Measurements from ENCODE around the gene TBC1D16. TPM values are rescaled to one million over a fixed set of nuclear protein-coding genes. Genes with fewer than 3 reads are reported as not detected.

Gene TBC1D16
- total RNA-seq, result 1 to 10 TPM; 2.6 to 3.1 TPM
- polyA plus RNA-seq, result under 1 TPM; 0.48 to 0.89 (median 0.50) TPM
- total RNA-seq, result 4.5 to 22.0 (median 11.7) reads per million in 6 experiments

- Mint-ChIP-seq H3K9me3 (no peaks in the 10 kb centered on the region), H3K36me3 (no peaks in the 10 kb centered on the region), H3K4me1 (peaks cover 5 to 23% (median 11%) of the 10 kb centered on the region in 4 donors), H3K27ac (peak within 1 kb of the TSS; percentile 66 to 97 (median 95)), H3K4me3 (peak within 1 kb of the TSS; percentile 83 to 97 (median 88)), H3K27me3 (peaks cover 0 to 8% (median 0%) of the 10 kb centered on the region in 5 donors)
- ATAC-seq, result no peak
- DNase-seq, result peak in 1 of 10 donors; percentile 67
- POLR2A ChIA-PET, result no interaction called here
Measured at GRCh38 chr17:80035687-80035936, at the start of gene TBC1D16. TBC1D16 (minus strand) TSS chr17:80035872; CDS start chr17:80013547, 22,325 bp downstream.

- Mint-ChIP-seq H3K9me3 (no peaks in the 10 kb centered on the region), H3K4me1 (peaks cover 2 to 7% (median 3%) of the 10 kb centered on the region in 4 donors), H3K36me3 (no peaks in the 10 kb centered on the region), H3K4me3 (no peak overlapping the region), H3K27ac (no peak overlapping the region), H3K27me3 (peaks cover 0 to 6% (median 0%) of the 10 kb centered on the region in 5 donors)
- ATAC-seq (no peak), DNase-seq (no peak)
- POLR2A ChIA-PET, result no interaction called here
Measured at GRCh38 chr17:80084773-80085172, 49.1 kb upstream of the TBC1D16 start.

DNA sequence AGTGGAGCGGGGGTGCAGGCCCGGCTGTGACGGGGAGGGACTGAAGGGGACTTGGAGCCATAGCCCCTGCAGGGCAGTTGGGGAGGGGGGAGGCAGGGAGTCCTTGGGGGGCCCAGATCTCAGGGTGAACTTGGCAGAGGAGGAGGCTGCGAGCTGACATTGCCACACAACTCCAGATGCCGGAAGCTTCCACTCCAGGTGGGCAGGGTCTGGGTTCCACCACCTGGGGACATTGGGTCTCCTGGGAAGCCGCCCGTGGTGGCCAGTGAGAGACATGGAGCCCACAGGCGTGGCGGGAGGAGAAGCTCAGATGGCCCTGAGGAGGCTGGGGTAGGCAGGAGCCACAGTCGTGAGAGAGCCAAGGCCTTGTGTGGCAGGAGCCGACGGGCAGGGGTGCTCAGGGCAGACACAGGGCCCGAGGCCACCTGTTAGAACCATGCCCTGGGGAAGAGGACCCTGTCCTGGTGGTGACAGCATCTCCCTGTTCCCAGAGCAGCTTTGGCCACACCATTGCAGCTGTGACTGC, 47.5 kb upstream of the TBC1D16 start:
- no peak overlapping the region for H3K4me3 Mint-ChIP-seq
- peaks cover 2 to 7% (median 3%) of the 10 kb centered on the region in 4 donors for H3K4me1 Mint-ChIP-seq
- no peaks in the 10 kb centered on the region for H3K36me3 Mint-ChIP-seq
- H3K27ac Mint-ChIP-seq, result peak overlapping the region in 1 of 10 donors; percentile 79
- no peak for DNase-seq
- no peaks in the 10 kb centered on the region for H3K9me3 Mint-ChIP-seq
- POLR2A ChIA-PET, result interaction anchor here (1.2 to 1.4 kb wide), 2 partner anchors 18 to 63 kb away, joined by 3 to 4 read pairs; partner anchors contain the start of gene GAA
- no peak for ATAC-seq
- H3K27me3 Mint-ChIP-seq, result peaks cover 0 to 9% (median 0%) of the 10 kb centered on the region in 5 donors

DNA sequence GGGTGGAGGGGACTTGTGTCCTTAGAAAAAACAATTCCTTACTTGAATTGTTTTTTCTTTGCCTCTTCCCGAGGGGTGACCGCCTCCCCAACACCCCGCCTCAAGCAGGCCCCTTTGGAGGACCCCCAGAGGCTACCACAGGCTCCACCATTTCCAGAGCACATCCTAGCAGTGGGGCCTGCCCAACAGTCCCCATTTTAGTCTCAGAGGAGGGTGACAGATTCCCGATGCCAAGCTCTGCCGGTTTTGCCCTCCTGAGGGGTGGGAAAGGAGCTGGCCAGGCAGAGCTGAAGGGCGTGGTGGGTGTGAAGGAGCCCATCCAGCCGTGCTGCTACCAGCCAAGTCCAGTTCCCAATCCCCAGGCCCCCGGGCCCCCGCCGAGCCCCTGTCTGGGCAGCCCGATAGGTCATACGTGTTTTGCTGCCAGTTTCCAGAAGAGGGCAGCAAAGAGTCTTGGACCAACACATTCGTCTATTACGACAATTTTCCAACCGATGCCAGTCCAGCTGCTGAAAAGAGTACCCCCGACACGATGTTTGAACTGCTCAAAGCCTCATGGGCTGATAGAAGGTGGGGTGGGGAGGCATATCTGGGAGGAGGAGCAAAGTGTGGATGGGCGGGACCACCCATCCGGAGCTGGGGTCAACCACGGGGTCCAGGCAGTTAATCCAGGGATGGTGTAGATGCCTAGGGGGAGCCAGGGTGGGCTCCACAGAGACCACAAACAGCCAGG, 46.9 kb upstream of the TBC1D16 start:
- Mint-ChIP-seq H3K27ac (peak overlapping the region in 4 of 10 donors; percentile 34 to 79 (median 64)), H3K27me3 (peaks cover 0 to 6% (median 0%) of the 10 kb centered on the region in 5 donors), H3K4me1 (peaks cover 2 to 7% (median 3%) of the 10 kb centered on the region in 4 donors), H3K9me3 (no peaks in the 10 kb centered on the region), H3K36me3 (no peaks in the 10 kb centered on the region), H3K4me3 (peak overlapping the region in 1 of 10 donors; percentile 0)
- ATAC-seq, result peak; percentile 51 to 63
- POLR2A ChIA-PET, result interaction anchor here (1.2 to 1.4 kb wide), 2 partner anchors 19 to 63 kb away, joined by 3 to 4 read pairs; partner anchors contain the start of gene GAA
- peak; percentile 33 to 75 (median 54) for DNase-seq

- no peaks in the 10 kb centered on the region for H3K9me3 Mint-ChIP-seq
- POLR2A ChIA-PET, result no interaction called here
- peaks cover 0 to 6% (median 0%) of the 10 kb centered on the region in 5 donors for H3K27me3 Mint-ChIP-seq
- no peak for DNase-seq
- H3K4me1 Mint-ChIP-seq, result peaks cover 2 to 7% (median 3%) of the 10 kb centered on the region in 4 donors
- no peaks in the 10 kb centered on the region for H3K36me3 Mint-ChIP-seq
- H3K27ac Mint-ChIP-seq, result no peak overlapping the region
- no peak overlapping the region for H3K4me3 Mint-ChIP-seq
- ATAC-seq, result no peak
Measured at GRCh38 chr17:80081596-80081995, 45.9 kb upstream of the TBC1D16 start.

DNA sequence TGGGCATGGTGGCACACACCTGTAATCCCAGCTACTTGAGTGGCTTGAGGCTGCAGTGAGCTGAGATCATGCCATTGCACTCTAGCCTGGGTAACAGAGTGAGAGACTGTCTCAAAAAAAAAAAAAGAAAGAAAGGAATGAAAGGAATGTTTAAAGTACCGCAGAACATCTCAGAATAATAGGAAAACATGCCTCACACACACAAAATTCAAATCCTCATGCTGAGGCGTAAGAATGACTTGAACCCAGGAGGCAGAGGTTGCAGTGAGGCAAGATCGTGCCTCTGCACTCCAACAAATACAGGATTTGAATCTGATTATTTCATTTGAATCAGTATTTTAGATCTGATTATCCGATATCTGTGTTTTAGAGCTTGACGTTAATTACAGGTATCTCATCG, 44.4 kb upstream of the TBC1D16 start:
- Mint-ChIP-seq H3K9me3 (no peaks in the 10 kb centered on the region), H3K4me1 (peaks cover 2 to 7% (median 3%) of the 10 kb centered on the region in 4 donors), H3K36me3 (no peaks in the 10 kb centered on the region), H3K4me3 (no peak overlapping the region), H3K27me3 (peaks cover 0 to 6% (median 0%) of the 10 kb centered on the region in 5 donors), H3K27ac (no peak overlapping the region)
- POLR2A ChIA-PET, result no interaction called here
- DNase-seq, result no peak
- ATAC-seq, result no peak

- ATAC-seq, result no peak
- Mint-ChIP-seq H3K4me3 (no peak overlapping the region), H3K9me3 (no peaks in the 10 kb centered on the region), H3K27me3 (peaks cover 0 to 3% (median 0%) of the 10 kb centered on the region in 5 donors), H3K4me1 (peaks cover 3 to 14% (median 5%) of the 10 kb centered on the region in 4 donors), H3K27ac (no peak overlapping the region), H3K36me3 (no peaks in the 10 kb centered on the region)
- no peak for DNase-seq
- POLR2A ChIA-PET, result interaction anchor here (0.5 kb wide), 1 partner anchor 22 kb away, joined by 3 read pairs; no protein-coding TSS in a partner anchor
Measured at GRCh38 chr17:80072410-80072809, 36.7 kb upstream of the TBC1D16 start.

- no peak for DNase-seq
- H3K9me3 Mint-ChIP-seq, result no peaks in the 10 kb centered on the region
- peak overlapping the region in 1 of 10 donors; percentile 20 for H3K27ac Mint-ChIP-seq
- ATAC-seq, result peak in 1 of 2 donors; percentile 20
- peaks cover 0 to 3% (median 0%) of the 10 kb centered on the region in 5 donors for H3K27me3 Mint-ChIP-seq
- H3K4me1 Mint-ChIP-seq, result peaks cover 3 to 14% (median 5%) of the 10 kb centered on the region in 4 donors
- no peak overlapping the region for H3K4me3 Mint-ChIP-seq
- POLR2A ChIA-PET, result no interaction called here
- H3K36me3 Mint-ChIP-seq, result no peaks in the 10 kb centered on the region
Measured at GRCh38 chr17:80071116-80071841, 35.6 kb upstream of the TBC1D16 start.

- no peak for DNase-seq
- Mint-ChIP-seq H3K27me3 (no peaks in the 10 kb centered on the region), H3K36me3 (no peaks in the 10 kb centered on the region), H3K27ac (peak overlapping the region in 1 of 10 donors; percentile 43), H3K4me1 (peaks cover 3 to 14% (median 5%) of the 10 kb centered on the region in 4 donors), H3K9me3 (no peaks in the 10 kb centered on the region), H3K4me3 (no peak overlapping the region)
- POLR2A ChIA-PET, result no interaction called here
- ATAC-seq, result no peak
Measured at GRCh38 chr17:80070375-80071115, 34.9 kb upstream of the TBC1D16 start.

GRCh38 chr17:80068301-80069222, 32.9 kb upstream of the TBC1D16 start:
- H3K27ac Mint-ChIP-seq, result peak overlapping the region in 1 of 10 donors; percentile 80
- POLR2A ChIA-PET, result no interaction called here
- no peak overlapping the region for H3K4me3 Mint-ChIP-seq
- H3K9me3 Mint-ChIP-seq, result no peaks in the 10 kb centered on the region
- H3K36me3 Mint-ChIP-seq, result no peaks in the 10 kb centered on the region
- ATAC-seq (no peak), DNase-seq (no peak)
- peaks cover 3 to 14% (median 5%) of the 10 kb centered on the region in 4 donors for H3K4me1 Mint-ChIP-seq
- H3K27me3 Mint-ChIP-seq, result no peaks in the 10 kb centered on the region

GRCh38 chr17:80067393-80067986, 31.8 kb upstream of the TBC1D16 start:
- Mint-ChIP-seq H3K9me3 (no peaks in the 10 kb centered on the region), H3K36me3 (no peaks in the 10 kb centered on the region), H3K27ac (no peak overlapping the region), H3K27me3 (no peaks in the 10 kb centered on the region), H3K4me1 (peaks cover 3 to 11% (median 5%) of the 10 kb centered on the region in 4 donors), H3K4me3 (no peak overlapping the region)
- POLR2A ChIA-PET, result no interaction called here
- ATAC-seq (no peak), DNase-seq (no peak)

Measured in naive thymus-derived CD8-positive, alpha-beta T cell (primary cell).